Osteocyte (in vitro differentiated cells): ENCODE results near the gene EXD3. TPM values are rescaled to one million over a fixed set of nuclear protein-coding genes. Genes with fewer than 3 reads are reported as not detected.

Experiments used
- DNase-seq: peaks from one replicate; pipeline ENCODE4 v3.0.0; 2021; ENCODE audit warnings: mixed read lengths; ENCODE audit not compliant: unreplicated experiment; ENCODE audit errors: extremely low spot score
- H3K27ac Mint-ChIP-seq: one replicate; pipeline ENCODE4 v1.8.0; 2021; ENCODE audit warnings: mild to moderate bottlenecking, mixed read lengths; ENCODE audit not compliant: unreplicated experiment
- H3K27me3 Mint-ChIP-seq: one replicate; pipeline ENCODE4 v1.8.0; 2021; ENCODE audit warnings: mixed read lengths; ENCODE audit not compliant: unreplicated experiment
- H3K36me3 Mint-ChIP-seq: one replicate; pipeline ENCODE4 v1.8.0; 2021; ENCODE audit warnings: mixed read lengths; ENCODE audit not compliant: unreplicated experiment
- H3K4me1 Mint-ChIP-seq: one replicate; pipeline ENCODE4 v1.8.0; 2021; ENCODE audit warnings: mixed read lengths; ENCODE audit not compliant: unreplicated experiment
- H3K4me3 Mint-ChIP-seq: one replicate; pipeline ENCODE4 v1.8.0; 2021; ENCODE audit warnings: mild to moderate bottlenecking, moderate library complexity, mixed read lengths; ENCODE audit not compliant: unreplicated experiment
- H3K9me3 Mint-ChIP-seq: one replicate; pipeline ENCODE4 v1.8.0; 2021; ENCODE audit warnings: mixed read lengths; ENCODE audit not compliant: unreplicated experiment
- CTCF ChIP-seq: fragments of 200-600 bp; sonication (generic); IDR thresholded peaks from 2 replicates; pipeline ENCODE4 v1.5.0; 2021; ENCODE audit warnings: antibody characterized with exemption, mild to moderate bottlenecking, moderate library complexity
- total RNA-seq: library from RNA; stranded (reverse); gene quantifications from 2 replicates; pipeline ENCODE4 v1.2.1, GENCODE V29; 2021

EXD3 gene
- total RNA-seq, 1 donor from 2014 or later: 21.5 TPM

- peaks cover 3% of the 10 kb centered on the region for H3K4me1 Mint-ChIP-seq
- no peaks in the 10 kb centered on the region for H3K9me3 Mint-ChIP-seq
- no peak for TF ChIP-seq CTCF
- no peak overlapping the region for H3K27ac Mint-ChIP-seq
- no peaks in the 10 kb centered on the region for H3K27me3 Mint-ChIP-seq
- no peak for DNase-seq
- no peaks in the 10 kb centered on the region for H3K36me3 Mint-ChIP-seq
- H3K4me3 Mint-ChIP-seq: no peak overlapping the region
Observed at GRCh38 chr9:137312852-137313325, 110.1 kb downstream of the EXD3 start.

- TF ChIP-seq CTCF: no peak
- no peaks in the 10 kb centered on the region for H3K36me3 Mint-ChIP-seq
- peaks cover 3% of the 10 kb centered on the region for H3K4me1 Mint-ChIP-seq
- no peak for DNase-seq
- no peak overlapping the region for H3K4me3 Mint-ChIP-seq
- H3K27ac Mint-ChIP-seq: no peak overlapping the region
- no peaks in the 10 kb centered on the region for H3K9me3 Mint-ChIP-seq
- H3K27me3 Mint-ChIP-seq: no peaks in the 10 kb centered on the region
Observed at GRCh38 chr9:137311986-137312851, 110.7 kb downstream of the EXD3 start.

- Mint-ChIP-seq H3K4me3 (no peak overlapping the region), H3K27ac (no peak overlapping the region), H3K9me3 (no peaks in the 10 kb centered on the region), H3K4me1 (peaks cover 3% of the 10 kb centered on the region), H3K36me3 (no peaks in the 10 kb centered on the region), H3K27me3 (no peaks in the 10 kb centered on the region)
- no peak for DNase-seq
- no peak for TF ChIP-seq CTCF
Observed at GRCh38 chr9:137311171-137311985, 111.6 kb downstream of the EXD3 start.

GRCh38 chr9:137310189-137311052, 112.5 kb downstream of the EXD3 start:
- Mint-ChIP-seq H3K9me3 (no peaks in the 10 kb centered on the region), H3K27ac (no peak overlapping the region), H3K4me1 (peaks cover 2% of the 10 kb centered on the region), H3K4me3 (no peak overlapping the region), H3K27me3 (no peaks in the 10 kb centered on the region), H3K36me3 (no peaks in the 10 kb centered on the region)
- DNase-seq: no peak
- TF ChIP-seq CTCF: no peak
